Neural cell (in vitro differentiated cells): Measurements from ENCODE around the gene NLRP5. TPM values are rescaled to one million over a fixed set of nuclear protein-coding genes. Genes with fewer than 3 reads are reported as not detected.

Experiments used
- H2AFZ ChIP-seq: fragments of 200-600, 300-800 bp; sonication (generic), shearing (Covaris generic); 2 replicates; pipeline ENCODE4 v1.6.0; 2014; ENCODE audit warnings: low read depth, mild to moderate bottlenecking, antibody characterized with exemption, low read length, moderate library complexity
- H3F3A ChIP-seq: fragments of 200-600 bp; shearing (Covaris generic); 2 replicates; pipeline ENCODE4 v1.6.1; 2016; ENCODE audit warnings: mild to moderate bottlenecking, moderate library complexity, mixed read lengths, antibody characterized with exemption, low read length; ENCODE audit not compliant: insufficient read depth, poor library complexity, severe bottlenecking
- H3K27ac ChIP-seq: fragments of 200-600, 300-800 bp; sonication (generic), shearing (Covaris generic); 2 replicates; pipeline ENCODE4 v1.5.1; 2014; ENCODE audit warnings: mild to moderate bottlenecking, low read length, moderate library complexity
- H3K27me3 ChIP-seq: fragments of 300-800, 200-600 bp; sonication (generic), shearing (Covaris generic); 2 replicates; pipeline ENCODE4 v1.6.0; 2014; ENCODE audit warnings: mild to moderate bottlenecking, low read depth, low read length, moderate library complexity; ENCODE audit not compliant: insufficient read depth
- H3K36me3 ChIP-seq: fragments of 300-800, 200-600 bp; sonication (generic), shearing (Covaris generic); 2 replicates; pipeline ENCODE4 v1.5.1; 2014; ENCODE audit warnings: mild to moderate bottlenecking, antibody characterized with exemption, low read length, moderate library complexity; ENCODE audit not compliant: insufficient read depth
- H3K4me2 ChIP-seq: fragments of 300-800, 200-600 bp; sonication (generic), shearing (Covaris generic); 2 replicates; pipeline ENCODE4 v1.6.0; 2014; ENCODE audit warnings: mild to moderate bottlenecking, low read length
- H3K4me3 ChIP-seq: fragments of 300-800, 200-600 bp; sonication (generic), shearing (Covaris generic); 2 replicates; pipeline ENCODE4 v1.5.1; 2014; ENCODE audit warnings: mild to moderate bottlenecking, low read length, moderate library complexity
- H3K79me2 ChIP-seq: fragments of 200-600 bp; shearing (Covaris generic); replicated peaks from 2 replicates; pipeline ENCODE4 v1.6.0; 2014; ENCODE audit warnings: mild to moderate bottlenecking, low read length, moderate library complexity; ENCODE audit not compliant: insufficient read depth
- H3K9ac ChIP-seq: fragments of 300-800, 200-600 bp; sonication (generic), shearing (Covaris generic); 2 replicates; pipeline ENCODE4 v1.6.1; 2016; ENCODE audit warnings: mild to moderate bottlenecking, low read length, mixed read lengths
- H3K9me2 ChIP-seq: fragments of 200-600 bp; shearing (Covaris generic); 2 replicates; pipeline ENCODE4 v1.6.1; 2016; ENCODE audit warnings: mild to moderate bottlenecking, low read length, mixed read lengths; ENCODE audit not compliant: insufficient read depth
- H3K9me3 ChIP-seq: fragments of 200-600, 300-800 bp; sonication (generic), shearing (Covaris generic); 2 replicates; pipeline ENCODE4 v1.6.1; 2016; ENCODE audit warnings: mild to moderate bottlenecking, mixed run types, low read length, moderate library complexity, mixed read lengths
- H4K20me1 ChIP-seq: fragments of 200-600 bp; shearing (Covaris generic); 2 replicates; pipeline ENCODE4 v1.6.1; 2016; ENCODE audit warnings: mild to moderate bottlenecking, mixed run types; ENCODE audit not compliant: insufficient read depth
- CTCF ChIP-seq: fragments of 450-650 bp; IDR thresholded peaks from 2 replicates; pipeline ENCODE4 v1.5.1; 2014; ENCODE audit warnings: antibody characterized with exemption, mild to moderate bottlenecking, moderate library complexity; ENCODE audit not compliant: poor library complexity, severe bottlenecking
- EP300 ChIP-seq: fragments of 450-650 bp; conservative IDR thresholded peaks from 2 replicates; pipeline ENCODE4 v1.6.1; 2014; ENCODE audit warnings: antibody characterized with exemption, mild to moderate bottlenecking, moderate library complexity; ENCODE audit not compliant: poor library complexity, severe bottlenecking
- EZH2 ChIP-seq: fragments of 200-600, 300-800 bp; shearing (Covaris generic), sonication (generic); IDR thresholded peaks from 2 replicates; pipeline ENCODE4 v1.6.1; 2014; ENCODE audit warnings: antibody characterized with exemption, low read length, borderline replicate concordance, mild to moderate bottlenecking; ENCODE audit not compliant: insufficient read depth, poor library complexity, severe bottlenecking
- MXI1 ChIP-seq: fragments of 450-650 bp; conservative IDR thresholded peaks from 2 replicates; pipeline ENCODE4 v1.6.1; 2014; ENCODE audit warnings: antibody characterized with exemption, mild to moderate bottlenecking; ENCODE audit not compliant: poor library complexity, severe bottlenecking
- POLR2AphosphoS5 ChIP-seq: IDR thresholded peaks from 2 replicates; pipeline ENCODE4 v1.6.1; 2012
- RAD21 ChIP-seq: fragments of 450-650 bp; conservative IDR thresholded peaks from 2 replicates; pipeline ENCODE4 v1.6.1; 2014; ENCODE audit warnings: antibody characterized with exemption, mild to moderate bottlenecking, moderate library complexity
- REST ChIP-seq: IDR thresholded peaks from 2 replicates; pipeline ENCODE4 v1.6.1; 2012; ENCODE audit warnings: borderline replicate concordance
- SMC3 ChIP-seq: fragments of 450-650 bp; conservative IDR thresholded peaks from 2 replicates; pipeline ENCODE4 v1.6.1; 2014; ENCODE audit warnings: antibody characterized with exemption, mild to moderate bottlenecking, moderate library complexity; ENCODE audit not compliant: poor library complexity
- TAF1 ChIP-seq: IDR thresholded peaks from 2 replicates; pipeline ENCODE4 v1.6.1; 2012; ENCODE audit warnings: low read depth
- polyA plus RNA-seq: library from polyadenylated mRNA; depleted of rRNA; stranded (reverse); fragments of >200 nt; gene quantifications from 2 replicates; pipeline ENCODE4 v1.2.3, GENCODE V29; 2014

Gene NLRP5
- polyA plus RNA-seq, 1 donor from 2014 or later = not detected

GRCh38 chr19:56099638-56100539 lies 113.3 kb downstream of the NLRP5 start:
- Histone ChIP-seq H3K9me2 (no peaks in the 10 kb centered on the region), H2AFZ (no peak overlapping the region), H3K9ac (no peak overlapping the region), H3K4me3 (no peak overlapping the region), H3K79me2 (peaks cover 5% of the 10 kb centered on the region), H3K27me3 (no peaks in the 10 kb centered on the region), H3F3A (no peaks in the 10 kb centered on the region), H3K27ac (no peak overlapping the region), H3K36me3 (peaks cover 4% of the 10 kb centered on the region), H4K20me1 (no peaks in the 10 kb centered on the region), H3K4me2 (no peak overlapping the region), H3K9me3 (peaks cover 6% of the 10 kb centered on the region)
- TF ChIP-seq POLR2AphosphoS5 (no peak), REST (no peak), RAD21 (no peak), TAF1 (no peak), CTCF (no peak), SMC3 (no peak), MXI1 (no peak), EP300 (no peak), EZH2 (no peak)

- Histone ChIP-seq H3K4me3 (no peak overlapping the region), H3K4me2 (no peak overlapping the region), H3K9me2 (no peaks in the 10 kb centered on the region), H3F3A (no peaks in the 10 kb centered on the region), H3K27me3 (no peaks in the 10 kb centered on the region), H3K9me3 (peaks cover 6% of the 10 kb centered on the region), H3K79me2 (peaks cover 9% of the 10 kb centered on the region), H2AFZ (no peak overlapping the region), H3K36me3 (no peaks in the 10 kb centered on the region), H4K20me1 (no peaks in the 10 kb centered on the region), H3K9ac (no peak overlapping the region), H3K27ac (no peak overlapping the region)
- TF ChIP-seq POLR2AphosphoS5 (no peak), TAF1 (no peak), SMC3 (no peak), EZH2 (no peak), EP300 (no peak), REST (no peak), RAD21 (no peak), MXI1 (no peak), CTCF (no peak)
Observed at GRCh38 chr19:56101095-56101494, 114.5 kb downstream of the NLRP5 start.
